GM19372 (cell line): ENCODE measurements around the gene FOXK1.
"Not testable (repeated sequence)": the region's sequence is repeated elsewhere in the genome, so short reads cannot be mapped to it uniquely, and the experiment has no call there.

ENCODE experiments used
- ATAC-seq: cut with Tn5 transposase; IDR thresholded peaks from one replicate; pipeline ENCODE4 v1.9.1; 2021; ENCODE audit warnings: mild to moderate bottlenecking, low read depth, moderate library complexity; ENCODE audit not compliant: unreplicated experiment

Gene FOXK1

GRCh38 chr7:4794171-4794570, 112.1 kb downstream of the FOXK1 start:
- ATAC-seq: not testable (repeated sequence)

GRCh38 chr7:4794591-4795350, 112.7 kb downstream of the FOXK1 start:
- ATAC-seq: no peak

- ATAC-seq: no peak
Measured at GRCh38 chr7:4796453-4796852, 114.4 kb downstream of the FOXK1 start.

GRCh38 chr7:4797858-4798705, 116.0 kb downstream of the FOXK1 start:
- ATAC-seq: peak; percentile 66

- no peak for ATAC-seq
Measured at GRCh38 chr7:4798706-4799235, 116.7 kb downstream of the FOXK1 start.

- no peak for ATAC-seq
Measured at GRCh38 chr7:4799508-4800268, 117.6 kb downstream of the FOXK1 start.

- ATAC-seq: no peak
Measured at GRCh38 chr7:4800487-4800886, 118.4 kb downstream of the FOXK1 start.

- ATAC-seq: no peak
Measured at GRCh38 chr7:4800926-4801838, 119.1 kb downstream of the FOXK1 start.

GRCh38 chr7:4801839-4802231, 119.7 kb downstream of the FOXK1 start:
- no peak for ATAC-seq

- ATAC-seq: not testable (repeated sequence)
Measured at GRCh38 chr7:4802577-4802976, 120.5 kb downstream of the FOXK1 start.

- ATAC-seq: no peak
Measured at GRCh38 chr7:4803397-4804241, 121.5 kb downstream of the FOXK1 start.

- ATAC-seq: no peak
Measured at GRCh38 chr7:4805110-4805983, 123.3 kb downstream of the FOXK1 start.

GRCh38 chr7:4805984-4806300, 123.8 kb downstream of the FOXK1 start:
- ATAC-seq: no peak

- ATAC-seq: no peak
Measured at GRCh38 chr7:4806983-4807597, 125.0 kb downstream of the FOXK1 start.

GRCh38 chr7:4807598-4808016, 125.5 kb downstream of the FOXK1 start:
- ATAC-seq: no peak

- ATAC-seq: no peak
Measured at GRCh38 chr7:4808026-4808425, 125.9 kb downstream of the FOXK1 start.

GRCh38 chr7:4808565-4808964, 126.5 kb downstream of the FOXK1 start:
- no peak for ATAC-seq
